ENCODE measurements around the gene OR6F1. TPM values are rescaled to one million over a fixed set of nuclear protein-coding genes. Genes with fewer than 3 reads are reported as not detected.
"Not testable (repeated sequence)": the region's sequence is repeated elsewhere in the genome, so short reads cannot be mapped to it uniquely, and the experiment has no call there.

The OR6F1 gene
- total RNA-seq = not detected
- not detected for polyA plus RNA-seq (ENCODE audit: insufficient read length in 2 of 2)
- long read RNA-seq, donor 1 = 0 reads
- long read RNA-seq, donor 2 = 0 reads
- long read RNA-seq, donor 3 = 0 reads
- long read RNA-seq, donor 4 = 0 reads

- no CpG with 5 or more reads among the region's 3 CpGs for WGBS (ENCODE audit: insufficient coverage)
- Histone ChIP-seq H3K4me1 (ENCODE audit: control insufficient read depth, insufficient read depth, low read length) (no peaks in the 10 kb centered on the region), H3K4me3 (ENCODE audit: low read depth, low read length) (no peak within 1 kb of the TSS), H3K27ac (ENCODE audit: low read depth, low read length) (no peak within 1 kb of the TSS), H3K9me3 (ENCODE audit: control insufficient read depth, insufficient read depth, low read length) (no peaks in the 10 kb centered on the region), H3K27me3 (ENCODE audit: control insufficient read depth, insufficient read depth, low read length) (no peaks in the 10 kb centered on the region), H3K36me3 (ENCODE audit: control insufficient read depth, insufficient read depth, low read length) (no peaks in the 10 kb centered on the region)
- DNase-seq (ENCODE audit: low read depth in 4 of 6, low spot score in 6 of 6) = no peak
Measured at GRCh38 chr1:247716546-247716945, at the start of gene OR6F1. TSS of gene OR6F1 (minus strand) at chr1:247716646. CDS start at chr1:247712755, 3,891 bp downstream.

DNA sequence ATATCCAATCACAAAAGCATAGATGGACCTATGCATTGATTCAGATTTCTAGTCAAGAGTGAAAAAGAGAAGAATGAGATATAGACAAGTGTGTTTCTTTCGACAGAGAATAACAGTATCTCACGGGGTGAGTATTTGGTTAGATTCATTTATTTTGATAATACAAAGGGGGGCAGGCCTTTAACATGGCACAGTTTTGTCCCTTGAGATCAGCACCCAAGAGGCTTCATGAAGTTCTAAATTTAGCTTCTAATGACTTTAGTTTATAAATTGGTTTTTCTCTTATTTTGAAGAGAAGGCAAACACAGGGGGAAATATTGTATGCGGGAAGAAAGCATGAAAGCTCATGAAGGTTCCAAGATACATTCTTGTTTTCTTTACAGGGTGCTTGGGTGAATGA, 44.0 kb upstream of the OR6F1 start, which contains the start of gene OR1C1:
TSS of gene OR1C1 (minus strand) at position 101 of the 400 bp plus-strand sequence. CDS start 2,150 bp downstream, outside the sequence.
- Histone ChIP-seq H3K36me3 (ENCODE audit: control insufficient read depth, insufficient read depth, low read length) (no peaks in the 10 kb centered on the region), H3K27me3 (ENCODE audit: control insufficient read depth, insufficient read depth, low read length) (no peaks in the 10 kb centered on the region), H3K27ac (ENCODE audit: low read depth, low read length) (no peak within 1 kb of the TSS), H3K9me3 (ENCODE audit: control insufficient read depth, insufficient read depth, low read length) (no peaks in the 10 kb centered on the region), H3K4me1 (ENCODE audit: control insufficient read depth, insufficient read depth, low read length) (no peaks in the 10 kb centered on the region), H3K4me3 (ENCODE audit: low read depth, low read length) (no peak within 1 kb of the TSS)
- DNase-seq (ENCODE audit: low read depth in 4 of 6, low spot score in 6 of 6) = no peak
- 100% methylated on average over 2 of the region's 3 CpGs for WGBS (ENCODE audit: insufficient coverage)

DNA sequence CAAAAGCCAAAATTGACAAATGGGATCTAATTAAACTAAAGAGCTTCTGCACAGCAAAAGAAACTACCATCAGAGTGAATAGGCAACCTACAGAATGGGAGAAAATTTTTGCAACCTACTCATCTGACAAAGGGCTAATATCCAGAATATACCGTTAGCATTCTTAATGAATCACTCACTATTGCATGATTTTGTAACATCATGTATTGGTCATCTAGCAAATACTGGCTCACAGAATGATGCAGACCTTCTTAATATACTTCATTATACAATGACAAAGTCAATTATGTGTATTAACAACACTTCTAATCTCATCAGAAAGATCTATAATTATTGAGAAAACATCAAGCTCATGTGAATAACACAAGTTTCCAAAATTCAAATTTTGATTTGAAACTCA, 37.9 kb upstream of the OR6F1 start:
- H3K9me3 ChIP-seq (ENCODE audit: control insufficient read depth, insufficient read depth, low read length); H3K27me3 ChIP-seq (ENCODE audit: control insufficient read depth, insufficient read depth, low read length); H3K27ac ChIP-seq (ENCODE audit: low read depth, low read length); DNase-seq (ENCODE audit: low read depth in 4 of 6, low spot score in 6 of 6); H3K36me3 ChIP-seq (ENCODE audit: control insufficient read depth, insufficient read depth, low read length); H3K4me3 ChIP-seq (ENCODE audit: low read depth, low read length); H3K4me1 ChIP-seq (ENCODE audit: control insufficient read depth, insufficient read depth, low read length): not testable (repeated sequence)
- WGBS (ENCODE audit: insufficient coverage) = no CpG with 5 or more reads among the region's 1 CpG

- no peak overlapping the region for H3K27ac ChIP-seq (ENCODE audit: low read depth, low read length)
- H3K4me3 ChIP-seq (ENCODE audit: low read depth, low read length) = no peak overlapping the region
- H3K27me3 ChIP-seq (ENCODE audit: control insufficient read depth, insufficient read depth, low read length) = no peaks in the 10 kb centered on the region
- 93% methylated on average over 1 of the region's 1 CpG for WGBS (ENCODE audit: insufficient coverage)
- no peaks in the 10 kb centered on the region for H3K9me3 ChIP-seq (ENCODE audit: control insufficient read depth, insufficient read depth, low read length)
- no peak for DNase-seq (ENCODE audit: low read depth in 4 of 6, low spot score in 6 of 6)
- no peaks in the 10 kb centered on the region for H3K36me3 ChIP-seq (ENCODE audit: control insufficient read depth, insufficient read depth, low read length)
- no peaks in the 10 kb centered on the region for H3K4me1 ChIP-seq (ENCODE audit: control insufficient read depth, insufficient read depth, low read length)
Measured at GRCh38 chr1:247749870-247750269, 33.4 kb upstream of the OR6F1 start.

DNA sequence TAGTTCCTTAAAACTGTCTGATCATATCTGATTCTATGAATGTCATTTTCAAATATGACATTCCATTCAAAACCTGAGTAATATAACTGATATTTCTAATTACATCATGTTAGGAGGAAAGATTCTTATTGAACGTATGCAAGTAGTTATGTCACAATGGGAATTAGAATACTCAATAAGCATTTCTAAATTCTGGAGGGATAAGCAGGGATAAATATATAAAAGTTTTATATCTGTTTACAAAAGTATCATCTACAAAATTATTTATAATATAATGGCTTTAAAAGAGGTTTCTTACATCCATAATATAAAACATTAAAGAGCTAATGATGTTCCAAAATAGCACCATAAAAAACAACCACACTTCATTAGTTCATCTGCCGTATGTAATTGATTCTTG, 31.6 kb upstream of the OR6F1 start, which contains the start of gene OR14A2:
TSS of gene OR14A2 (minus strand) at position 101 of the 400 bp plus-strand sequence.
- H3K9me3 ChIP-seq (ENCODE audit: control insufficient read depth, insufficient read depth, low read length) = no peaks in the 10 kb centered on the region
- no peaks in the 10 kb centered on the region for H3K36me3 ChIP-seq (ENCODE audit: control insufficient read depth, insufficient read depth, low read length)
- no peak within 1 kb of the TSS for H3K4me3 ChIP-seq (ENCODE audit: low read depth, low read length)
- DNase-seq (ENCODE audit: low read depth in 4 of 6, low spot score in 6 of 6) = no peak
- no peaks in the 10 kb centered on the region for H3K4me1 ChIP-seq (ENCODE audit: control insufficient read depth, insufficient read depth, low read length)
- no peak within 1 kb of the TSS for H3K27ac ChIP-seq (ENCODE audit: low read depth, low read length)
- no peaks in the 10 kb centered on the region for H3K27me3 ChIP-seq (ENCODE audit: control insufficient read depth, insufficient read depth, low read length)
- 88% methylated on average over 1 of the region's 2 CpGs for WGBS (ENCODE audit: insufficient coverage)

DNA sequence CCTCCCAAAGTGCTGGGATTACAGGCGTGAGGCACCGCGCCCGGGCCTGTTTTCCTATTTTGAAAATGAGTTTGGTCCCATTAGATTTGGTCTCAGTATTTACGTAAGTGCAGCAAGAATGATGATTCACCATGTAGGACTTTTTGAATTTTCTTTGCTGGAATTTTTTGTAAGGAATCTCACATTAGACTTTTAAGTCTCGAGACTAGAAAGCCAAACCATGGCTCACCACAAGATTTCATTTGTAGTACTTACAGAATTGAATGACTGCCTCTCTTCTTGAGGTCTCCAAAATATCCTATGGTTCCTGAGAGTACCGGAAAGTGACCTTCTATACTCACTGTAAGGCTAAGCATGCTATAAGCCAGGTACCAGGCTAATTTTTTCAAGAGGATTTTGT, 31.2 kb upstream of the OR6F1 start:
- H3K27ac ChIP-seq (ENCODE audit: low read depth, low read length) = no peak overlapping the region
- no peaks in the 10 kb centered on the region for H3K9me3 ChIP-seq (ENCODE audit: control insufficient read depth, insufficient read depth, low read length)
- H3K36me3 ChIP-seq (ENCODE audit: control insufficient read depth, insufficient read depth, low read length) = no peaks in the 10 kb centered on the region
- H3K4me1 ChIP-seq (ENCODE audit: control insufficient read depth, insufficient read depth, low read length) = no peaks in the 10 kb centered on the region
- H3K27me3 ChIP-seq (ENCODE audit: control insufficient read depth, insufficient read depth, low read length) = no peaks in the 10 kb centered on the region
- DNase-seq (ENCODE audit: low read depth in 4 of 6, low spot score in 6 of 6) = no peak
- H3K4me3 ChIP-seq (ENCODE audit: low read depth, low read length) = no peak overlapping the region
- 100% methylated on average over 5 of the region's 7 CpGs for WGBS (ENCODE audit: insufficient coverage)

DNA sequence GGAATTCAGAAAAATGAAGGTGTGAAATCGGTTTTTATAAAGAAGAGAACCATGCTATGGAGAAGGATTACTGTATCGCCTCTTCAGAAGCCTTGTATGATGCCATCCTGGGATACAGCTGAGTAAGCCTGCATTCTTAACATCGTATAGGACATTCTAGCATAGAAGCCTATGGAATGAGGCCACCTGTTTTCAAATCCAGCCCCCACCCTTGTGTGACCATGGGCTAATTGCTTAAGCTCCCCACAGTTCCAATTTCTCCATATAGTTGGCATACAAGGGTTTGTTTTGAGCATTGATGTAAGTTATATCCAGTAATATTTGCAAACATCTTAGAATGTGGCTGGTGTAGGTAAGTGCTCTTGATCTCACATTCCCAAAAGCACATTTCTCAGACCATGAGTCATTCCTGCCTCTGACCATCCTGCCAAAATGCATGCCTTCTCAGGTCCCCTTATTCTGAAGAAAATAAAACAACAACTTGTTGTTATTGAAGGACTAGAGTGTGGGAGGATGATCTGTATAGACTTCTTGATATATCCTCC, 30.0 kb upstream of the OR6F1 start:
- no peaks in the 10 kb centered on the region for H3K36me3 ChIP-seq (ENCODE audit: control insufficient read depth, insufficient read depth, low read length)
- H3K27me3 ChIP-seq (ENCODE audit: control insufficient read depth, insufficient read depth, low read length) = no peaks in the 10 kb centered on the region
- no peak for DNase-seq (ENCODE audit: low read depth in 4 of 6, low spot score in 6 of 6)
- H3K4me3 ChIP-seq (ENCODE audit: low read depth, low read length) = no peak overlapping the region
- H3K4me1 ChIP-seq (ENCODE audit: control insufficient read depth, insufficient read depth, low read length) = no peaks in the 10 kb centered on the region
- no peaks in the 10 kb centered on the region for H3K9me3 ChIP-seq (ENCODE audit: control insufficient read depth, insufficient read depth, low read length)
- WGBS (ENCODE audit: insufficient coverage) = 90% methylated on average over 2 of the region's 3 CpGs
- no peak overlapping the region for H3K27ac ChIP-seq (ENCODE audit: low read depth, low read length)

DNA sequence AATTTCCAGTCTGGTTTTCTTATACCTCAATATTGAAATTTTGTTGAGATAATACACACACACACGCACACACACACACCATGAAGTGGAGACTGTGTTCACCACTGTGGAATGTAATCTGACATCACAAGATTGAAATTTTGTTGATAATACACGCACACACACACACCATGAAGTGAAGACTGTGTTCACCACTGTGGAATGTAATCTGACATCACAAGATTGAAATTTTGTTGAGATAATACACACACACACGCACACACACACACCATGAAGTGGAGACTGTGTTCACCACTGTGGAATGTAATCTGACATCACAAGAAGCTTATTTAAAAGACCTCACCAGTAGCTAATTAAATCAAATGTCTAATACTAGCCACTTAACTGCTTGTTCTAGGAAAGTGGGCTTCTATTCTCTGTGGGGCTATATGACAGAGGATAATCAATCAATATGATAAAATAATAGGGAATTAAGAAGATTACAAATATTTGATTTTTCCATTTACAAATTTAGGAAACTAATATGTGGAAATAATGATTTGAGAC, 25.8 kb upstream of the OR6F1 start:
- H3K27me3 ChIP-seq (ENCODE audit: control insufficient read depth, insufficient read depth, low read length); H3K9me3 ChIP-seq (ENCODE audit: control insufficient read depth, insufficient read depth, low read length); DNase-seq (ENCODE audit: low read depth in 4 of 6, low spot score in 6 of 6); H3K4me3 ChIP-seq (ENCODE audit: low read depth, low read length); H3K4me1 ChIP-seq (ENCODE audit: control insufficient read depth, insufficient read depth, low read length); H3K27ac ChIP-seq (ENCODE audit: low read depth, low read length); H3K36me3 ChIP-seq (ENCODE audit: control insufficient read depth, insufficient read depth, low read length): not testable (repeated sequence)
- no CpG with 5 or more reads among the region's 3 CpGs for WGBS (ENCODE audit: insufficient coverage)

GRCh38 chr1:247741756-247742155, 25.3 kb upstream of the OR6F1 start:
- no CpG with 5 or more reads among the region's 5 CpGs for whole genome bisulfite sequencing (ENCODE audit: insufficient coverage)
- Histone ChIP-seq H3K9me3 (ENCODE audit: control insufficient read depth, insufficient read depth, low read length) (no peaks in the 10 kb centered on the region), H3K27me3 (ENCODE audit: control insufficient read depth, insufficient read depth, low read length) (no peaks in the 10 kb centered on the region), H3K4me3 (ENCODE audit: low read depth, low read length) (no peak overlapping the region), H3K27ac (ENCODE audit: low read depth, low read length) (no peak overlapping the region), H3K36me3 (ENCODE audit: control insufficient read depth, insufficient read depth, low read length) (no peaks in the 10 kb centered on the region), H3K4me1 (ENCODE audit: control insufficient read depth, insufficient read depth, low read length) (no peaks in the 10 kb centered on the region)
- no peak for DNase-seq (ENCODE audit: low read depth in 4 of 6, low spot score in 6 of 6)

DNA sequence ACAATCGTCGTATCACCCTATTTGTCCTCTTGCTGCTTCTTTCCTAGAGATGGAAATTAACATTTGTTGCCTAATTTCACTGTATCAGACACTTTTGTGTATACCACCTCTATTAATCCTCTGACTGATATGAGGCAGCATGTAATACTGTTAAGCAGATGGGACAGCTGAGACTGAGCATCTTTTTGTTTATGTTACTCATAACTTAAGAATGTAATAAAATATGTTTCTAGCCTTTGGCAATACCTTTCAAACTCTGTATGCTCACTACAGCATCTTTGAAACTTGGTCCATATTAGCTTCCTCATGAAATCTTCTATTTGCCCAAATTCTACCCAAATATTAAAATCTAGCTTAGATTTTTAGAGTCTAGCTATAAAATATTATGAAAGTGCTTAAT, 24.3 kb upstream of the OR6F1 start:
- Histone ChIP-seq H3K9me3 (ENCODE audit: control insufficient read depth, insufficient read depth, low read length) (no peaks in the 10 kb centered on the region), H3K36me3 (ENCODE audit: control insufficient read depth, insufficient read depth, low read length) (no peaks in the 10 kb centered on the region), H3K27me3 (ENCODE audit: control insufficient read depth, insufficient read depth, low read length) (no peaks in the 10 kb centered on the region), H3K4me3 (ENCODE audit: low read depth, low read length) (no peak overlapping the region), H3K4me1 (ENCODE audit: control insufficient read depth, insufficient read depth, low read length) (no peaks in the 10 kb centered on the region), H3K27ac (ENCODE audit: low read depth, low read length) (no peak overlapping the region)
- DNase-seq (ENCODE audit: low read depth in 4 of 6, low spot score in 6 of 6) = no peak
- WGBS (ENCODE audit: insufficient coverage) = no CpG with 5 or more reads among the region's 2 CpGs

Data from spinal cord (tissue), 10 donors.